ENCODE results near the gene GNAI3.

Gene GNAI3

DNA sequence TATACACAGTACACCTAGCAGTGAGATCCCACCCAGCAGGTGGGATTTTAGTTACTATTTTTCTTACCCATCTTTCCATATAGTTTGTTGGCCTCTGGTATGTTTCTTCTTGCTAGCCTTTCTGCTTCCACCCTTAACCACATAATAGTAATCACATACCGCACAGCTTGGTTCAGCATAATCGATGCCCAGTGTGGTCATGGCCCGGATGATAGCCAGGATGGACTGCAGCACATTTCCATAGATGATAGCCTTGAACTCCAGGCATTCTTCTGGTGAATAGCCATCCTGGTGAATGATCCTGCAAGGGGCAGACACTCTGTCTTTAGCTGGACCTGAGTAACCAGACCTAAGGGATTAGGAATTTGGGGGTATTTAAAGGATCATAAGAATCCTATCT lies 61.5 kb downstream of the GNAI3 start:
- TF ChIP-seq, protein P1, sequence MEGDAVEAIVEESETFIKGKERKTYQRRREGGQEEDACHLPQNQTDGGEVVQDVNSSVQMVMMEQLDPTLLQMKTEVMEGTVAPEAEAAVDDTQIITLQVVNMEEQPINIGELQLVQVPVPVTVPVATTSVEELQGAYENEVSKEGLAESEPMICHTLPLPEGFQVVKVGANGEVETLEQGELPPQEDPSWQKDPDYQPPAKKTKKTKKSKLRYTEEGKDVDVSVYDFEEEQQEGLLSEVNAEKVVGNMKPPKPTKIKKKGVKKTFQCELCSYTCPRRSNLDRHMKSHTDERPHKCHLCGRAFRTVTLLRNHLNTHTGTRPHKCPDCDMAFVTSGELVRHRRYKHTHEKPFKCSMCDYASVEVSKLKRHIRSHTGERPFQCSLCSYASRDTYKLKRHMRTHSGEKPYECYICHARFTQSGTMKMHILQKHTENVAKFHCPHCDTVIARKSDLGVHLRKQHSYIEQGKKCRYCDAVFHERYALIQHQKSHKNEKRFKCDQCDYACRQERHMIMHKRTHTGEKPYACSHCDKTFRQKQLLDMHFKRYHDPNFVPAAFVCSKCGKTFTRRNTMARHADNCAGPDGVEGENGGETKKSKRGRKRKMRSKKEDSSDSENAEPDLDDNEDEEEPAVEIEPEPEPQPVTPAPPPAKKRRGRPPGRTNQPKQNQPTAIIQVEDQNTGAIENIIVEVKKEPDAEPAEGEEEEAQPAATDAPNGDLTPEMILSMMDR (IDR thresholded peaks at IDR 0.05; ENCODE audit: borderline replicate concordance, control extremely low read depth, extremely low read depth, insufficient read depth, missing control alignments), result no peak
- in situ Hi-C loops (cut with MboI; ENCODE audit: low sequenced_read_pairs, unreplicated experiment), result no loop called here
- no peak for DNase-seq (ENCODE audit: low spot score)

DNA sequence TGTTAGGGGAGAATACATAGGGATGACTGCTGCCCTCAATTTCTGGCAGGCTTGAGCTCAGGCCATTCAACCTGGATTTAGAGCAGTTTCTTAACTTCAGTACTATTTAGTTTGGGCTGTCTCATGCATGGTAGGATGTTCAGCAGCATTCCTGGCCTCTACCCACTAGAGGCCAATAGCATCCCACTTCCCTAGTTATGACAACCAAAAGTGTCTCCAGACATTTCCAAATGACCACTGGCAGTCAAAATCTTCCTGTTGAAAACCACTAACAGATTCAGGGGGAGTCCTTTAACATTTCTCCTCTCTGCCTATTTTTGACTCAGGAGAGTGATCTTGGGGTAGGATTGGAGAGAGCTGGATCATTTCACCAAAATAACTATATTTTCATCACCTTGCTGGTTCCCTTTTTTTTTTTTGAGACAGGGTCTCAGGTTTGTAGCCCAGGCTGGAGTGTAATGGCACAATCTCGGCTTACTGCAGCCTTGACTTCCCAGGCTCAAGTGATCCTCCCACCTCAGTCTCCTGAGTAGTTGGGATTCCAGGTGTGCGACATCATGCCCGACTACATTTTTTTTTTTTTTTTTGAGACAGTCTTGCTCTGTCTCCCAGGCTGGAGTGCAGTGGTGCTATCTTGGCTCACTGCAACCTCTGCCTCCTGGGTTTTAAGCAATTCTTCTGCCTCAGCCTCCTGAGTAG lies 62.3 kb downstream of the GNAI3 start:
- TF ChIP-seq, protein P1 (IDR thresholded peaks at IDR 0.05; ENCODE audit: borderline replicate concordance, control extremely low read depth, extremely low read depth, insufficient read depth, missing control alignments), result no peak
- no peak for DNase-seq (ENCODE audit: low spot score)
- in situ Hi-C loops (cut with MboI; ENCODE audit: low sequenced_read_pairs, unreplicated experiment), result no loop called here

DNA sequence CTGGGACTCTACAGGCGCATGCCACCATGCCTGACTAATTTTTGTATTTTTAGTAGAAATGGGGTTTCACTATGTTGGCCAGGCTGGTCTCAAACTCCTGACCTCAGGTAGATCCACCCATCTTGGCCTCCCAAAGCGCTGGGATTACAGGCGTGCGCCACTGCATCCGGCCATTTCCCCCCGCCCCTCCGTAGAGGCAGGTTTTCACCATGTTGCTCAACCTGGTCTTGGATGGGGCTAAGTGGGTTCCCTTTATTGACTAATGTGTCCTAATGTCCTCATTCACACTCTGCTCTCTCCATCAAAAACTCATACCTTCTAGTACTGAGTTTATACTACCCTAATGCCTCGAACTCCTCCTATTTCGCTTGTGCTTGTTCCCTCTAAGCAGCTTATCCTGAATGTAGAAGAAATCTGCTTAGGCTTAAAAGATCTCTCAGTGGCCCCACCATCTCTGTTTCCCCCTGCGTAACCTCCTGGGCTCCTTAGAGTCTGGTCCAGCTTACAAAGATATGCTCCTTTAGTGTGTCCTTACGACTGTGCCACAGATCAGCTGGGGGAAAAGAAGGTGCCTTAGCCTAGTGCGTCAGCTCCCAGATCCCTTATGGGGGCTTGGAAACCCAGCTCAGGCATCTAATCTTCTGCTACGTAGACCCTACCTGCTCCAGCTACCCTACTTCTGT lies 63.0 kb downstream of the GNAI3 start:
- no peak for DNase-seq (ENCODE audit: low spot score)
- TF ChIP-seq, protein P1 (IDR thresholded peaks at IDR 0.05; ENCODE audit: borderline replicate concordance, control extremely low read depth, extremely low read depth, insufficient read depth, missing control alignments), result no peak
- in situ Hi-C loops (cut with MboI; ENCODE audit: low sequenced_read_pairs, unreplicated experiment), result no loop called here

DNA sequence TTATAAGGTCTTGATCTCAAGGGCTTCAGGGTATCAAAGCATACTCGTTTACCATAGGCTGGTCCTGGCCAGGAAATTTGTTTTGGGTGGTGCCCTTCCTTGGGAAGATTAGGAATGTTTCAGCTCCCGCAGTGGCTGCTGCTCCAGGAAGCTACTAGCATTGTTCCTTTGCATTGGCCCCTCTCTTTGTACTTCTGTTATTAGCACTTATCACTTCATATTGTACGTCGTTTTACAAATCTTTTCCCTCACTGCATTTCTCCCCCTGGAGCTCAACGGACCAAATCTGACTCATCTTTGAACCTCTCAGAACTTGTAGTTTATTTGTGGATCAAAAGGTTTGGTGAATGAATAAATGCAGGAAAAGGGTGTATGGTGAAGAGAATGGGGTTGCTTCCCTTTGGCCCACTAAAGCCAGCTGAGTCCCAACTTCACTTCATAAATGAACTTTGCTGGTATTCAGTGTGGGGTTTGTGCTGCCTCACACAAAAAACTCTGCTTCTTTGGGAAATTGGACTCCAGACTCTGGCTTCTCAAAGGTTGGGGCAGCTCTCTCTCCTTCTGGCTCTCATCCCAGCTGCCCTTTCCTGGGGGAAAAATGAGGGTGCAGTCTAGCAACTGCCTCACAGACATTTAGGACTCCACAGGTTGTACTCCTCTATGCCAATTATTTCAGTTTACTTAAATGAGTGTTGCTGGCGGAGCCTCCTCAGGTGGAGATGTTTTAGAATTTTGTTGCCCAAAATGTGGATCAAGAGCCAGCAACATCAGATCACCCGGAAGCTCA lies 65.1 kb downstream of the GNAI3 start:
- in situ Hi-C loops (cut with MboI; ENCODE audit: low sequenced_read_pairs, unreplicated experiment), result no loop called here
- no peak for DNase-seq (ENCODE audit: low spot score)
- TF ChIP-seq, protein P1 (IDR thresholded peaks at IDR 0.05; ENCODE audit: borderline replicate concordance, control extremely low read depth, extremely low read depth, insufficient read depth, missing control alignments), result no peak

DNA sequence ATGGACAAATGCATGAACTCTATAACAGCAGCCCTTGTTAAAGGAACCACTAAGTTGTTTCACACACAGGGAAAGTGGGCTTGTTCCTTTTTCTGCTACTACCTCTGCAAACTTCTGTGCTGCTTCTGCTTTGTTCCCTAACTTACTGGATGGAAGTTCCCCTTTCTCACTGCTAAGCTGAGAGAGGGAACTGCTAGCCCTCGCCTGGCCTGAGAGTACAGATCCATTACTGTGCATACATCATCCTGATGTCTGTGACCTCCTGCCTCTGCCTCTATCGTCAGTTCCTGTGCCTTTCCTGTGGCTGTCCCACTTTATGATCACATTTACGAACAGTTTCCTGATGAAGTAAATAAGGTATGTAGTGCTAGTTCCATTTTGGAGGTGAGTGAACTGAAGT lies 67.5 kb downstream of the GNAI3 start:
- DNase-seq (ENCODE audit: low spot score), result peak; percentile 31
- in situ Hi-C loops (cut with MboI; ENCODE audit: low sequenced_read_pairs, unreplicated experiment), result no loop called here
- TF ChIP-seq, protein P1 (IDR thresholded peaks at IDR 0.05; ENCODE audit: borderline replicate concordance, control extremely low read depth, extremely low read depth, insufficient read depth, missing control alignments), result no peak

DNA sequence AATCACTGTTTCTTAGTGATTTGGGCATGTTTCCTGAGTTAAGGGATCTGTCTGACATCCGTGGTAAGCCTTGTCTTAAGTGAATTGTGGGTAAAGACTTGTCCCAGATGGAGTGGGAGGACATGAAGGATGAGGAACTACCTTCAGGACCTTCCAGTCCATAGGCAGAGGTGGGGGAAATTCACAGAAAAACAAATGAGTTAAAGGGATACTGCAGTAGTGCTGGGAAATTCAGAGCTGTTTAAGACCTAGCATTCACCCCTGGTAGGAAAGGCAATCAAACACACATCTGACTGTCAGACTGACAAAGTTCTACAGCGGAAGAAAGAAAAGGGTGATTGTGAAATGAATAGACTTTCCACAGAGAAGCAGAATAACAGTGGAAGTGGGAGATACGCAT lies 68.0 kb downstream of the GNAI3 start:
- DNase-seq (ENCODE audit: low spot score), result no peak

More for the DNA sequence above, 68.0 kb downstream of the GNAI3 start:
- in situ Hi-C loops (cut with MboI; ENCODE audit: low sequenced_read_pairs, unreplicated experiment), result no loop called here
- TF ChIP-seq, protein P1 (IDR thresholded peaks at IDR 0.05; ENCODE audit: borderline replicate concordance, control extremely low read depth, extremely low read depth, insufficient read depth, missing control alignments), result no peak
